Endodermal cell (in vitro differentiated cells): ENCODE measurements around the gene NAPEPLD. TPM values are rescaled to one million over a fixed set of nuclear protein-coding genes. Genes with fewer than 3 reads are reported as not detected.

Source experiments
- DNase-seq: peaks from one replicate; pipeline ENCODE4 v3.0.0-alpha.2; 2017
- H3K27ac ChIP-seq: 2 replicates; pipeline ENCODE4 v1.5.1; 2013; ENCODE audit warnings: mild to moderate bottlenecking, low read depth, low read length, moderate library complexity
- H3K27me3 ChIP-seq: 2 replicates; pipeline ENCODE4 v1.6.1; 2013; ENCODE audit warnings: mild to moderate bottlenecking, low read length, moderate library complexity; ENCODE audit not compliant: insufficient read depth, control insufficient read depth, poor library complexity, severe bottlenecking
- H3K36me3 ChIP-seq: 2 replicates; pipeline ENCODE4 v1.7.0; 2013; ENCODE audit warnings: mild to moderate bottlenecking, low read length, moderate library complexity; ENCODE audit not compliant: control insufficient read depth, insufficient read depth
- H3K4me1 ChIP-seq: one replicate; pipeline ENCODE4 v1.7.0; 2013; ENCODE audit warnings: low read length; ENCODE audit not compliant: control insufficient read depth, insufficient read depth
- H3K4me3 ChIP-seq: 2 replicates; pipeline ENCODE4 v1.5.1; 2013; ENCODE audit warnings: mild to moderate bottlenecking, low read length, moderate library complexity
- H3K9ac ChIP-seq: 2 replicates; pipeline ENCODE4 v1.6.1; 2013; ENCODE audit warnings: mild to moderate bottlenecking, low read length, moderate library complexity; ENCODE audit not compliant: poor library complexity, severe bottlenecking; ENCODE audit errors: extremely low read depth
- H3K9me3 ChIP-seq: 2 replicates; pipeline ENCODE4 v1.6.1; 2013; ENCODE audit warnings: mild to moderate bottlenecking, low read length, moderate library complexity; ENCODE audit not compliant: control insufficient read depth
- H3K27ac Mint-ChIP-seq: 2 replicates; pipeline ENCODE4 v1.8.0; 2020; ENCODE audit warnings: mixed read lengths
- H3K27me3 Mint-ChIP-seq: 2 replicates; pipeline ENCODE4 v1.8.0; 2021; ENCODE audit warnings: mild to moderate bottlenecking, mixed read lengths; ENCODE audit not compliant: insufficient read depth
- H3K36me3 Mint-ChIP-seq: 2 replicates; pipeline ENCODE4 v1.8.0; 2020; ENCODE audit warnings: low read depth, mixed read lengths
- H3K4me1 Mint-ChIP-seq: 2 replicates; pipeline ENCODE4 v1.8.0; 2020; ENCODE audit warnings: mixed read lengths
- H3K4me3 Mint-ChIP-seq: 2 replicates; pipeline ENCODE4 v1.8.0; 2020; ENCODE audit warnings: mild to moderate bottlenecking, moderate library complexity, mixed read lengths
- H3K9me3 Mint-ChIP-seq: 2 replicates; pipeline ENCODE4 v1.8.0; 2020; ENCODE audit warnings: mild to moderate bottlenecking, mixed read lengths
- CTCF ChIP-seq: fragments of 200-600 bp; sonication (generic); conservative IDR thresholded peaks from 2 replicates; pipeline ENCODE4 v1.5.0; 2021; ENCODE audit warnings: antibody characterized with exemption, mild to moderate bottlenecking
- WGBS, 2 experiments: methylation state at CpG; one replicate each; pipeline versions ENCODE4 v1.1.5 to v1.1.7; 2013; ENCODE audit warnings: missing lambda C conversion rate in 2 of 2, mixed read lengths in 1 of 2; ENCODE audit not compliant: insufficient coverage in 1 of 2, insufficient read length in 1 of 2; 5-methylcytosine and 5-hydroxymethylcytosine counted together
- total RNA-seq, 2 donors: library from RNA; stranded (reverse); fragmentation: NEBNext Ultra II Directional in 1 of 2; extraction: Animal tissue kit (Norgen Biotek cat#: 25700) in 1 of 2; gene quantifications; 2 replicates in 1 of 2; 3 replicates in 1 of 2; pipeline ENCODE4 v1.2.1, GENCODE V29; 2021

NAPEPLD gene
- total RNA-seq, 2 donors from 2014 or later, result 13.2 to 14.1 TPM

GRCh38 chr7:103143868-103144267 is 5.0 kb downstream of the NAPEPLD start:
- Mint-ChIP-seq H3K9me3 (no peaks in the 10 kb centered on the region), H3K36me3 (peaks cover 13% of the 10 kb centered on the region), H3K4me1 (peaks cover 20% of the 10 kb centered on the region), H3K27ac (no peak overlapping the region), H3K27me3 (no peaks in the 10 kb centered on the region), H3K4me3 (no peak overlapping the region)
- no peak for TF ChIP-seq CTCF
- WGBS, 2 experiments, result 79% methylated on average over 1 of the region's 1 CpG; no CpG with 5 or more reads in 1 of the 2 experiments
- DNase-seq, result no peak
- no peaks in the 10 kb centered on the region for H3K27me3 ChIP-seq
- no peak overlapping the region for H3K4me3 ChIP-seq
- no peak overlapping the region for H3K27ac ChIP-seq
- H3K4me1 ChIP-seq, result no peaks in the 10 kb centered on the region
- H3K36me3 ChIP-seq, result no peaks in the 10 kb centered on the region
- no peak overlapping the region for H3K9ac ChIP-seq
- H3K9me3 ChIP-seq, result no peaks in the 10 kb centered on the region

- Mint-ChIP-seq H3K4me1 (peaks cover 20% of the 10 kb centered on the region), H3K9me3 (no peaks in the 10 kb centered on the region), H3K27ac (no peak overlapping the region), H3K27me3 (no peaks in the 10 kb centered on the region), H3K36me3 (peaks cover 17% of the 10 kb centered on the region), H3K4me3 (no peak overlapping the region)
- H3K9ac ChIP-seq, result no peak overlapping the region
- H3K27ac ChIP-seq, result no peak overlapping the region
- no peak overlapping the region for H3K4me3 ChIP-seq
- no peaks in the 10 kb centered on the region for H3K27me3 ChIP-seq
- TF ChIP-seq CTCF, result no peak
- H3K4me1 ChIP-seq, result no peaks in the 10 kb centered on the region
- DNase-seq, result no peak
- H3K36me3 ChIP-seq, result no peaks in the 10 kb centered on the region
- H3K9me3 ChIP-seq, result no peaks in the 10 kb centered on the region
- 97% methylated on average over 1 of the region's 1 CpG; no CpG with 5 or more reads in 1 of the 2 experiments for WGBS, 2 experiments
Measured at GRCh38 chr7:103142494-103142893, 6.4 kb downstream of the NAPEPLD start.

- no peak for TF ChIP-seq CTCF
- no peak for DNase-seq
- H3K9me3 Mint-ChIP-seq, result no peaks in the 10 kb centered on the region
Measured at GRCh38 chr7:103141753-103142404, 7.0 kb downstream of the NAPEPLD start.

More at GRCh38 chr7:103141753-103142404, 7.0 kb downstream of the NAPEPLD start:
- Mint-ChIP-seq H3K4me1 (peaks cover 14% of the 10 kb centered on the region), H3K36me3 (peaks cover 17% of the 10 kb centered on the region), H3K27me3 (no peaks in the 10 kb centered on the region), H3K27ac (no peak overlapping the region), H3K4me3 (no peak overlapping the region)
- H3K36me3 ChIP-seq, result no peaks in the 10 kb centered on the region
- H3K27me3 ChIP-seq, result no peaks in the 10 kb centered on the region
- no peaks in the 10 kb centered on the region for H3K9me3 ChIP-seq
- WGBS, 2 experiments, result 89 to 96% methylated on average over 6 to 8 of the region's 8 CpGs
- H3K4me3 ChIP-seq, result no peak overlapping the region
- H3K27ac ChIP-seq, result no peak overlapping the region
- H3K4me1 ChIP-seq, result no peaks in the 10 kb centered on the region
- no peak overlapping the region for H3K9ac ChIP-seq
